Heart right ventricle (tissue), 16 donors: ENCODE results near the gene OR5K4. TPM values are rescaled to one million over a fixed set of nuclear protein-coding genes. Genes with fewer than 3 reads are reported as not detected.
"Not testable (repeated sequence)": the region's sequence is repeated elsewhere in the genome, so short reads cannot be mapped to it uniquely, and the experiment has no call there.

Source experiments
- ATAC-seq, 8 donors: fragments of 200-7000 bp; cut with Tn5 transposase; one replicate each; pipeline ENCODE4 v1.9.1; 2020; ENCODE audit warnings: mild to moderate bottlenecking in 8 of 8, moderate library complexity in 8 of 8, moderate number of reproducible peaks in 1 of 8
- DNase-seq, 2 donors: peaks; one replicate each; pipeline ENCODE4 v3.0.0-alpha.2; 2020
- H3K27ac ChIP-seq, 10 donors: fragments of 200-600 bp; sonication (generic) in 2 of 10; one replicate each; pipeline versions ENCODE4 v1.5.0 to v1.8.0; 2020 to 2022; ENCODE audit warnings: mild to moderate bottlenecking in 3 of 10
- H3K27me3 ChIP-seq, 7 donors: fragments of 200-600 bp; one replicate each; pipeline ENCODE4 v1.8.0; 2021 to 2022; ENCODE audit warnings: mild to moderate bottlenecking in 2 of 7
- H3K36me3 ChIP-seq, 9 donors: fragments of 200-600 bp; sonication (generic) in 1 of 9; one replicate each; pipeline versions ENCODE4 v1.5.0 to v1.8.0; 2020 to 2022; ENCODE audit warnings: mild to moderate bottlenecking in 2 of 9
- H3K4me1 ChIP-seq, 9 donors: fragments of 200-600 bp; sonication (generic) in 1 of 9; one replicate each; pipeline versions ENCODE4 v1.5.0 to v1.8.0; 2020 to 2022; ENCODE audit warnings: mild to moderate bottlenecking in 4 of 9
- H3K4me3 ChIP-seq, 10 donors: fragments of 200-600 bp; sonication (generic) in 2 of 10; one replicate each; pipeline versions ENCODE4 v1.5.0 to v1.8.0; 2020 to 2022; ENCODE audit warnings: mild to moderate bottlenecking in 7 of 10, moderate library complexity in 2 of 10
- H3K9me3 ChIP-seq, 11 donors: fragments of 200-600 bp in 10 of 11; sonication (generic) in 2 of 11; one replicate each; pipeline versions ENCODE4 v1.5.0 to v1.8.0; 2013 to 2022; ENCODE audit warnings: mild to moderate bottlenecking in 2 of 11, control low read depth in 1 of 11, moderate library complexity in 1 of 11
- WGBS, 2 donors: extraction: QIAGEN DNeasy Blood & Tissue Kit; methylation state at CpG; one replicate each; pipeline ENCODE4 v1.1.7; 2013; ENCODE audit warnings: inconsistent platforms in 1 of 2; 5-methylcytosine and 5-hydroxymethylcytosine counted together
- intact Hi-C, 10 donors: fragments of 100-400 bp; cut with DNase I; formaldehyde crosslinking; loops; one replicate each; pipeline versions ENCODE4 v1.11.1 to v1.14.2; 2022
- polyA plus RNA-seq, 2 donors: library from polyadenylated mRNA; stranded (reverse); fragments of 200-250 nt; gene quantifications; one replicate each; pipeline ENCODE4 v1.2.3, GENCODE V29; 2013
- total RNA-seq, 10 donors: library from RNA; stranded (reverse); fragmentation: NEBNext Ultra II Directional in 3 of 10; extraction: Animal tissue kit (Norgen Biotek cat#: 25700) in 3 of 10; gene quantifications; one replicate each; pipeline versions ENCODE4 v1.2.1 to v1.2.4, GENCODE V29; 2021 to 2023
- TF ChIP-seq, protein P1 (sequence below), 9 donors: fragments of 200-600 bp; sonication (generic) in 2 of 9; IDR thresholded peaks; one replicate each; pipeline versions ENCODE4 v1.5.0 to v1.8.0; 2021 to 2022; ENCODE audit warnings: antibody characterized with exemption in 9 of 9, mild to moderate bottlenecking in 5 of 9, moderate library complexity in 1 of 9
- donor health status: Arrhythmogenic right ventricular cardiomyopathy.
- donor health status: ischemic (EF 13 %, LVEDD 7.1; RV severe dilation, severe dysfunction).
- donor health status: healthy with polysubstance abuse.
- donor health status: DM: no; HTN: yes; CAD: no.
- donor health status: DM: no; HTN: no; CAD: no.
- donor health status: ischemic (EF 25% LVEDD 6.9; RV normal size, moderate dysfunction).
- donor health status: ischemic (EF 25% LVEDD 5.7; RV mildly dilated, moderate dysfunction).
- donor health status: healthy.
- donor health status: DM: yes; HTN: yes; CAD: no.
- donor health status: Ischemic cardiomyopathy.
- donor health status: ischemic (EF 35%, LVEDD 5.7; RV mildly dilated, moderate dysfunction).
- donor health status: nonischemic (EF 11% LVEDD 7.7; RV severe dilation, severe dysfunction).
- donor health status: DM: yes; HTN: yes; CAD: no.
- donor health status: PGD.
- donor health status: ischemic (EF 29% LVEDD 5.4; RV normal size, mild dysfunction).
- donor health status: nonischemic (EF 23%, LVEDD 6.1; RV moderate dilation, normal function).

The OR5K4 gene
- total and polyA plus RNA-seq, 12 donors: not detected

- TF ChIP-seq, protein P1, sequence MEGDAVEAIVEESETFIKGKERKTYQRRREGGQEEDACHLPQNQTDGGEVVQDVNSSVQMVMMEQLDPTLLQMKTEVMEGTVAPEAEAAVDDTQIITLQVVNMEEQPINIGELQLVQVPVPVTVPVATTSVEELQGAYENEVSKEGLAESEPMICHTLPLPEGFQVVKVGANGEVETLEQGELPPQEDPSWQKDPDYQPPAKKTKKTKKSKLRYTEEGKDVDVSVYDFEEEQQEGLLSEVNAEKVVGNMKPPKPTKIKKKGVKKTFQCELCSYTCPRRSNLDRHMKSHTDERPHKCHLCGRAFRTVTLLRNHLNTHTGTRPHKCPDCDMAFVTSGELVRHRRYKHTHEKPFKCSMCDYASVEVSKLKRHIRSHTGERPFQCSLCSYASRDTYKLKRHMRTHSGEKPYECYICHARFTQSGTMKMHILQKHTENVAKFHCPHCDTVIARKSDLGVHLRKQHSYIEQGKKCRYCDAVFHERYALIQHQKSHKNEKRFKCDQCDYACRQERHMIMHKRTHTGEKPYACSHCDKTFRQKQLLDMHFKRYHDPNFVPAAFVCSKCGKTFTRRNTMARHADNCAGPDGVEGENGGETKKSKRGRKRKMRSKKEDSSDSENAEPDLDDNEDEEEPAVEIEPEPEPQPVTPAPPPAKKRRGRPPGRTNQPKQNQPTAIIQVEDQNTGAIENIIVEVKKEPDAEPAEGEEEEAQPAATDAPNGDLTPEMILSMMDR (IDR thresholded peaks at IDR 0.05): no peak
- H3K36me3 ChIP-seq: no peaks in the 10 kb centered on the region
- intact Hi-C loops: no loop called here
These were observed 36.7 kb downstream of the OR5K4 start, which contains the start of gene OR5K3 for GRCh38 chr3:98390366-98390765. TSS of gene OR5K3 (plus strand) at chr3:98390666. CDS start at chr3:98390666, 0 bp downstream.

DNA sequence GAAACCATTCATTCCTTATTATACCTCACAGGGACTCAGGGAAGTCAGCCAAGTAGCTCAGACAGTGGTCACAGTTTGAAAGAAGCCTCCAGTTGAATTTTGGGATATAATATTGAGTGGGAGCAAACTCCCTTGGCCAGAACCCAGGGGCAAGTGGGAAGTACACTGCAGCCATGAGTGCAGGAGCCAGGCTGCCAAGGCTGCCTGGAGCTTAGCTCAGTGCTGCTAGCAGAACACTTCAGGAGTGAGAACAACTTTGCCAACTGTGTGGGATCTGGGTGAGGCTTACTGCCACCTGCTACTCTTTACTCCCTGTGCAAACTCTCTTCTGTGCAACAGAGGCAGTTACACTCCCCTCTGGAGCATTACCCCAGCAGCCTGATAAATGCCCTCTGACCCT is 41.4 kb downstream of the OR5K4 start:
- Histone ChIP-seq H3K4me3 (no peak overlapping the region), H3K27me3 (no peaks in the 10 kb centered on the region), H3K36me3 (no peaks in the 10 kb centered on the region), H3K9me3 (peaks cover 0 to 30% (median 11%) of the 10 kb centered on the region in 11 donors), H3K27ac (no peak overlapping the region), H3K4me1 (no peaks in the 10 kb centered on the region)
- ATAC-seq (peak in 1 of 8 donors; percentile 44), DNase-seq (no peak)
- intact Hi-C loops: no loop called here
- TF ChIP-seq, protein P1 (IDR thresholded peaks at IDR 0.05): no peak

More at GRCh38 chr3:98390366-98390765, 36.7 kb downstream of the OR5K4 start, which contains the start of gene OR5K3:
- ATAC-seq (no peak), DNase-seq (no peak)
- Histone ChIP-seq H3K27ac (no peak within 1 kb of the TSS), H3K4me1 (no peaks in the 10 kb centered on the region), H3K27me3 (no peaks in the 10 kb centered on the region), H3K4me3 (no peak within 1 kb of the TSS), H3K9me3 (no peaks in the 10 kb centered on the region)

GRCh38 chr3:98396482-98396881 is 42.8 kb downstream of the OR5K4 start:
- H3K4me1 ChIP-seq, intact Hi-C loops, H3K4me3 ChIP-seq, DNase-seq, H3K36me3 ChIP-seq, H3K27ac ChIP-seq, ATAC-seq, H3K27me3 ChIP-seq: not testable (repeated sequence)
- WGBS, 2 donors: 83 to 88% methylated on average over 4 of the region's 4 CpGs
- H3K9me3 ChIP-seq: peaks cover 0 to 37% (median 12%) of the 10 kb centered on the region in 11 donors

GRCh38 chr3:98398513-98398912 is 44.9 kb downstream of the OR5K4 start:
- TF ChIP-seq, protein P1 (IDR thresholded peaks at IDR 0.05): no peak
- DNase-seq: no peak
- Histone ChIP-seq H3K36me3 (no peaks in the 10 kb centered on the region), H3K27ac (no peak overlapping the region), H3K9me3 (peaks cover 0 to 57% (median 17%) of the 10 kb centered on the region in 11 donors), H3K4me1 (no peaks in the 10 kb centered on the region), H3K27me3 (no peaks in the 10 kb centered on the region), H3K4me3 (no peak overlapping the region)
- intact Hi-C loops: no loop called here
- no peak for ATAC-seq

DNA sequence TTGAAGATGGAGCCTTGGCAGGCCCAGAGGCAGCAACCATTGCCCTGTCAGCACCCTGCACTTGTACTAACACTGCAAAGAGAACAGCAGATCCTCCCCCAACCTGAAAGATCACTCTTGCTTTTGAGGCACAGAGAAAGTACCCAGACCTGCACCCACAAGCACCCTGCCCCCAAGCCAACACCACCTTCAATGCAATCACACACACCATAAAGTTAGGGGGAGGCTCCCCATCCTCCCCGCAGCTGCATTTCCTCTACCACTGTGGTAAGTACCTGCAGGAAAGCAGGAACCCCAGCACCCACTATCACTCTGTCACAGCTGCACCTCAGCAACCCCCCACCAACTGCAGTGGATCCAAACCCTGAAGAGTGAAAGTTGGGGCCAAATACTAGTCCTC is 48.9 kb downstream of the OR5K4 start:
- no peak overlapping the region for H3K27ac ChIP-seq
- H3K9me3 ChIP-seq: peaks cover 0 to 92% (median 31%) of the 10 kb centered on the region in 11 donors
- TF ChIP-seq, protein P1 (IDR thresholded peaks at IDR 0.05): no peak
- no peaks in the 10 kb centered on the region for H3K36me3 ChIP-seq
- no peaks in the 10 kb centered on the region for H3K27me3 ChIP-seq
- no peak for DNase-seq
- ATAC-seq: no peak
- intact Hi-C loops: no loop called here
- WGBS, 2 donors: 84 to 94% methylated on average over 1 of the region's 1 CpG
- H3K4me3 ChIP-seq: no peak overlapping the region
- no peaks in the 10 kb centered on the region for H3K4me1 ChIP-seq
